Neuronal stem cell (in vitro differentiated cells): ENCODE data around the gene WNT2.

ENCODE experiments used
- DNase-seq: peaks from one replicate; pipeline ENCODE4 v3.0.0-alpha.2; 2013; ENCODE audit warnings: low spot score
- H2AFZ ChIP-seq: one replicate; pipeline ENCODE4 v1.6.1; 2013; ENCODE audit warnings: mild to moderate bottlenecking, low read length, inconsistent platforms
- H2AK5ac ChIP-seq: 2 replicates; pipeline ENCODE4 v1.6.1; 2013; ENCODE audit warnings: low read depth, mild to moderate bottlenecking, inconsistent platforms, low read length, moderate library complexity, mixed read lengths
- H2BK120ac ChIP-seq: 2 replicates; pipeline ENCODE4 v1.6.1; 2013; ENCODE audit warnings: low read depth, mild to moderate bottlenecking, inconsistent platforms, low read length, moderate library complexity, mixed read lengths
- H2BK12ac ChIP-seq: one replicate; pipeline ENCODE4 v1.6.1; 2013; ENCODE audit warnings: low read length, inconsistent platforms
- H2BK15ac ChIP-seq: 2 replicates; pipeline ENCODE4 v1.6.1; 2013; ENCODE audit warnings: mild to moderate bottlenecking, low read length, inconsistent platforms, mixed read lengths
- H2BK5ac ChIP-seq: one replicate; pipeline ENCODE4 v1.6.1; 2013; ENCODE audit warnings: inconsistent platforms, mild to moderate bottlenecking, low read length, moderate library complexity
- H3K14ac ChIP-seq: one replicate; pipeline ENCODE4 v1.6.1; 2013; ENCODE audit warnings: low read length, inconsistent platforms
- H3K18ac ChIP-seq: 2 replicates; pipeline ENCODE4 v1.6.1; 2013; ENCODE audit warnings: low read length, inconsistent platforms
- H3K23ac ChIP-seq: 2 replicates; pipeline ENCODE4 v1.6.1; 2013; ENCODE audit warnings: low read depth, mild to moderate bottlenecking, mixed read lengths, low read length, inconsistent platforms; ENCODE audit not compliant: poor library complexity
- H3K27ac ChIP-seq: replicated peaks from 3 replicates; pipeline ENCODE4 v1.5.1; 2013; ENCODE audit warnings: low read length, inconsistent platforms
- H3K27me3 ChIP-seq, 3 experiments: 2 replicates each; pipeline ENCODE4 v1.6.1; 2013; ENCODE audit warnings: low read length in 3 of 3, mild to moderate bottlenecking in 2 of 3, inconsistent platforms in 1 of 3, low read depth in 1 of 3, mixed read lengths in 1 of 3, moderate library complexity in 1 of 3; ENCODE audit not compliant: control insufficient read depth in 3 of 3, insufficient read depth in 3 of 3
- H3K36me3 ChIP-seq, 2 donors: replicated peaks in 1 of 2; 2 replicates each; pipeline ENCODE4 v1.6.1; 2013; ENCODE audit warnings: low read length in 2 of 2; ENCODE audit not compliant: control insufficient read depth in 2 of 2, insufficient read depth in 2 of 2
- H3K4ac ChIP-seq: 2 replicates; pipeline ENCODE4 v1.6.1; 2013; ENCODE audit warnings: inconsistent platforms, mild to moderate bottlenecking, low read length, moderate library complexity
- H3K4me1 ChIP-seq, 2 donors: 1 replicate in 1 of 2; 2 replicates in 1 of 2; pipeline ENCODE4 v1.6.1; 2013; ENCODE audit warnings: low read length in 2 of 2, low read depth in 1 of 2; ENCODE audit not compliant: control insufficient read depth in 2 of 2, insufficient read depth in 1 of 2
- H3K4me2 ChIP-seq: one replicate; pipeline ENCODE4 v1.6.1; 2013; ENCODE audit warnings: mild to moderate bottlenecking, low read length, inconsistent platforms; ENCODE audit not compliant: insufficient read depth, poor library complexity, severe bottlenecking
- H3K4me3 ChIP-seq, 2 donors: 2 replicates each; pipeline ENCODE4 v1.5.1; 2013; ENCODE audit warnings: low read length in 2 of 2, mild to moderate bottlenecking in 2 of 2, inconsistent platforms in 1 of 2, moderate library complexity in 1 of 2
- H3K79me1 ChIP-seq: one replicate; pipeline ENCODE4 v1.6.1; 2013; ENCODE audit warnings: low read depth, mild to moderate bottlenecking, inconsistent platforms, low read length, moderate library complexity
- H3K9ac ChIP-seq: one replicate; pipeline ENCODE4 v1.6.1; 2013; ENCODE audit warnings: mild to moderate bottlenecking, low read depth, low read length, inconsistent platforms; ENCODE audit not compliant: poor library complexity
- H3K9me3 ChIP-seq, 2 donors: replicated peaks in 1 of 2; 2 replicates each; pipeline versions ENCODE3 to v1.6.1; 2013; ENCODE audit warnings: low read length in 2 of 2, mild to moderate bottlenecking in 2 of 2, inconsistent platforms in 1 of 2, low read depth in 1 of 2, mixed read lengths in 1 of 2, moderate library complexity in 1 of 2; ENCODE audit not compliant: control insufficient read depth in 2 of 2, insufficient read depth in 1 of 2
- H4K8ac ChIP-seq: one replicate; pipeline ENCODE4 v1.6.1; 2013; ENCODE audit warnings: low read depth, mild to moderate bottlenecking, inconsistent platforms, low read length, moderate library complexity
- H4K91ac ChIP-seq: one replicate; pipeline ENCODE4 v1.6.1; 2013; ENCODE audit warnings: low read length, low read depth, mild to moderate bottlenecking, inconsistent platforms; ENCODE audit not compliant: poor library complexity
- WGBS, 2 donors: extraction: QIAGEN DNeasy Blood & Tissue Kit; methylation state at CpG; one replicate each; pipeline ENCODE4 v1.1.7; 2013; ENCODE audit warnings: missing lambda C conversion rate in 2 of 2, mixed read lengths in 1 of 2; ENCODE audit not compliant: insufficient read length in 2 of 2, insufficient replicate concordance in 1 of 2; ENCODE audit errors: extremely low coverage in 2 of 2; 5-methylcytosine and 5-hydroxymethylcytosine counted together

WNT2 gene

DNA sequence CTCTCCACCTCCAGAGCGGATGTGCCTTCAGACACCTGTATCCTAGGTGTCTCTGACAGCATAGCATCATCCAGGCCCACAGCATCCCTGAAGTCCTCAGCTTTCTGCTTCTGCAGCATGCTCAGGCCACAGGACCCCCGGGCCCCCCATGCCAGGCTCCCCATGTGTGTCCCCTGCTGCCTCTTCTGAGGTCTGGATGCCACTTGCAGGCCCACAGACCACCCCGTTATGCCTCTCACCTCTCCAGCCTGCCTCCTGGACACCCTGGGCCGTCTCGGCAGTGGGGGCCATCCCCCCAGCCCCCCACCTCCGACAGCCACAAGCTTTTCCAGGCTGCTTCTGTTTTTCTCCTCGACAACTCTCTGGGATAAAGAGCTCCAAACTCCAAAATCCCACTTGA is 84.4 kb downstream of the WNT2 start:
- Histone ChIP-seq H2AFZ (no peak overlapping the region), H2BK120ac (no peak overlapping the region), H4K8ac (peak overlapping the region; percentile 4), H4K91ac (no peak overlapping the region), H3K79me1 (no peaks in the 10 kb centered on the region), H3K27me3 (no peaks in the 10 kb centered on the region), H3K4ac (no peak overlapping the region), H3K23ac (no peak overlapping the region), H3K4me2 (no peak overlapping the region), H3K14ac (peak overlapping the region; percentile 14), H3K9ac (no peak overlapping the region), H2BK15ac (no peak overlapping the region), H3K4me1 (no peaks in the 10 kb centered on the region), H3K18ac (peak overlapping the region; percentile 27), H2AK5ac (no peak overlapping the region), H3K9me3 (peaks cover 0 to 2% of the 10 kb centered on the region in 2 donors), H3K36me3 (no peaks in the 10 kb centered on the region), H3K4me3 (no peak overlapping the region), H2BK5ac (no peak overlapping the region), H2BK12ac (peak overlapping the region; percentile 66), H3K27ac (no peak overlapping the region)
- no CpG with 5 or more reads among the region's 7 CpGs for WGBS, 2 donors
- no peak for DNase-seq

DNA sequence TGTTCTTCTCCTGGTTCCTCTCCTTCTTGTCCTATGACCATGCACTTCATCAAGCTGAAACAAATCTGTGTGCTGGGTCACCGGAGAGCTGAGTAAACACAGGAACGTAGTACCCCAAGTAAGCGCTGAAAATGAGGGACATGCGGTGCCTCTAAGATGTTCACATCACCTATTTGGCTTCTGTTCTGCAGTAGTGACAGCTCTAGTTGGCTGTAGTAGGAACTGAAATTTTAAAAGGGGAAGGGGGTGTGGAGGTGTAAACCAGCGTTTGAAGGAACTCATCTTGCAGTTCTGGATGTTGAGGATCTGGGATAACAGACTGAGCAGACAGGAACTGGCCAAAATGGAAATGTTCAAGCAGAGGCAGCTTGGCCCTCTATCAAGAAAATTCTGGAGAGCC is 85.2 kb downstream of the WNT2 start:
- H2AK5ac ChIP-seq: no peak overlapping the region
- H2BK120ac ChIP-seq: no peak overlapping the region
- H3K27me3 ChIP-seq: no peaks in the 10 kb centered on the region
- H4K8ac ChIP-seq: no peak overlapping the region
- no peak overlapping the region for H3K4me2 ChIP-seq
- no peak overlapping the region for H2BK15ac ChIP-seq
- no peak overlapping the region for H3K27ac ChIP-seq
- no peaks in the 10 kb centered on the region for H3K4me1 ChIP-seq
- no peak overlapping the region for H2BK12ac ChIP-seq
- no peak overlapping the region for H2BK5ac ChIP-seq
- no peak overlapping the region for H3K4me3 ChIP-seq
- no peak overlapping the region for H3K9ac ChIP-seq
- no peak overlapping the region for H3K18ac ChIP-seq
- no peak overlapping the region for H4K91ac ChIP-seq
- WGBS, 2 donors: no CpG with 5 or more reads among the region's 5 CpGs
- no peak overlapping the region for H3K23ac ChIP-seq
- no peak for DNase-seq
- H3K36me3 ChIP-seq: no peaks in the 10 kb centered on the region
- H3K79me1 ChIP-seq: no peaks in the 10 kb centered on the region
- no peak overlapping the region for H3K14ac ChIP-seq
- no peak overlapping the region for H2AFZ ChIP-seq
- peaks cover 0 to 2% of the 10 kb centered on the region in 2 donors for H3K9me3 ChIP-seq
- H3K4ac ChIP-seq: no peak overlapping the region

DNA sequence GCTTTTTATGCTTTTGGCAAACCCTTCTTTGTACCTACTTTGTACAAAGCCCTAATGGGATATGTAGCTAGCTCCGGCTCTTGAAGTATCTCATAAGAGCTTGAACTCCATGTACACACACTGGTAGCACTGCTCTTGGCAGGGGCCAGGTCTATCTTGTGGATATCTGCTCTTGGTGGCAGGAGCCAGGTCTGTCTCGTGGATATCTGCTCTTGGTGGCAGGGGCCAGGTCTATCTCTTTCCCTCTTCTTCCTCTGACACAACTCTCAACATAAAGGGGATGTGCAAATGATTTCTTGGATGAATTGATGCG is 91.9 kb downstream of the WNT2 start:
- H4K8ac ChIP-seq: no peak overlapping the region
- no peak overlapping the region for H2AFZ ChIP-seq
- no peak overlapping the region for H3K4ac ChIP-seq
- H3K4me3 ChIP-seq: no peak overlapping the region
- no peak overlapping the region for H3K9ac ChIP-seq
- no peak overlapping the region for H2BK5ac ChIP-seq
- no peak overlapping the region for H3K23ac ChIP-seq
- no peaks in the 10 kb centered on the region for H3K9me3 ChIP-seq
- DNase-seq: no peak
- H2BK12ac ChIP-seq: no peak overlapping the region
- H3K79me1 ChIP-seq: no peaks in the 10 kb centered on the region
- H3K18ac ChIP-seq: no peak overlapping the region
- H3K27ac ChIP-seq: no peak overlapping the region
- H3K4me2 ChIP-seq: no peak overlapping the region
- no peak overlapping the region for H2BK120ac ChIP-seq
- no peaks in the 10 kb centered on the region for H3K27me3 ChIP-seq
- H2AK5ac ChIP-seq: no peak overlapping the region
- no CpG with 5 or more reads among the region's 3 CpGs for WGBS, 2 donors
- H3K4me1 ChIP-seq: no peaks in the 10 kb centered on the region
- H3K14ac ChIP-seq: no peak overlapping the region
- no peak overlapping the region for H2BK15ac ChIP-seq
- H3K36me3 ChIP-seq: peaks cover 0 to 11% of the 10 kb centered on the region in 2 donors
- no peak overlapping the region for H4K91ac ChIP-seq

DNA sequence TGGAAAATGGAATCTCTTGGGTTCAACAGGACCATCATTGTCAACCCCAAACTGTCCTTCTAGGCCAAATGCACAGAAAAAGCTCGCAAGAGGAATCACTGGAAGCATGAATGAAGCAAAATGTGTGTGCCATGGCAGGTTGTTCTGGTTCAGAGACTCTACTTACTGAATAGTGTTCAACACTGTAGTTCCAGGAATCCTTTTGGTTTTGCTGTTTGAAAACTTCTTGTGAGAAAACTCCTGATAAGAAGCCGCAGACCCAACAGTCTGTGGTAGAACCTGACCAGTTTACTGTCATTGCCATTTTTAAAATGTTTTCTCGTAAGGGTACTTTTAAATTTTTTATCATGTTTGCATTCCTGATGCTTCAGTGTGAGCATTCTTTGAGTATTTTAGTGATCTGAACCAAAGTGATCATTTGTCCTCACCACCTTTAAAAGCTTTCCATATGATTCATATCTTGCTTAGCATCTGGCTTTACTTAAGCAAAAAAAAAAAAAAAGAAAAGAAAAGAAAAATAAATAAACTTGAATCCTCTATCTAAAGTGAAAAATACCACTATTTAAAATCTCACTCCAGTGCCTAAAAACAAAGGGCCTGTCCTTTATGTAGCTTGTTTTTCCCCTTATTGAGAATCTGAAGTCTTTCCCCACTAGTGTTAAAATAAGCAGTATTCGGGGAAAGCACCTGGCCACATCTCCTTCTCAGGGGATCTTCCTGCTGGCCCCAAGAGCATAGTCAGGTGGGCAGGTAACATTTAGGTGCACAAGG is 92.4 kb downstream of the WNT2 start:
- H3K4me3 ChIP-seq: no peak overlapping the region
- H3K14ac ChIP-seq: no peak overlapping the region
- no peak overlapping the region for H4K91ac ChIP-seq
- no peak overlapping the region for H2AK5ac ChIP-seq
- no peak overlapping the region for H3K27ac ChIP-seq
- no peak overlapping the region for H4K8ac ChIP-seq
- no peak overlapping the region for H3K4ac ChIP-seq
- H2BK5ac ChIP-seq: no peak overlapping the region
- H3K4me1 ChIP-seq: no peaks in the 10 kb centered on the region
- DNase-seq: no peak
- no peak overlapping the region for H3K9ac ChIP-seq
- H3K79me1 ChIP-seq: no peaks in the 10 kb centered on the region
- no peak overlapping the region for H2AFZ ChIP-seq
- H3K9me3 ChIP-seq: no peaks in the 10 kb centered on the region
- H2BK12ac ChIP-seq: no peak overlapping the region
- no peak overlapping the region for H2BK15ac ChIP-seq
- H3K18ac ChIP-seq: no peak overlapping the region
- WGBS, 2 donors: no CpG with 5 or more reads among the region's 4 CpGs
- H3K36me3 ChIP-seq: peaks cover 0 to 11% of the 10 kb centered on the region in 2 donors
- H3K27me3 ChIP-seq: no peaks in the 10 kb centered on the region
- no peak overlapping the region for H2BK120ac ChIP-seq
- no peak overlapping the region for H3K4me2 ChIP-seq
- H3K23ac ChIP-seq: no peak overlapping the region
